Stomach (tissue), 9 donors: ENCODE results near the gene FAM180B. TPM values are rescaled to one million over a fixed set of nuclear protein-coding genes. Genes with fewer than 3 reads are reported as not detected.

Source experiments
- DNase-seq, 2 donors: peaks; one replicate each; pipeline versions ENCODE4 v3.0.0 to v3.0.0-alpha.2; 2013 to 2019
- H3K27ac ChIP-seq, 5 donors: fragments of 200-600 bp in 4 of 5; sonication (generic) in 4 of 5; one replicate each; pipeline ENCODE4 v1.5.1; 2013 to 2019; ENCODE audit warnings: mild to moderate bottlenecking in 1 of 5, moderate library complexity in 1 of 5
- H3K27me3 ChIP-seq, 3 donors: fragments of 200-600 bp; sonication (generic); one replicate each; pipeline ENCODE4 v1.5.1; 2017 to 2019; ENCODE audit warnings: mixed run types in 1 of 3
- H3K36me3 ChIP-seq, 4 donors: fragments of 200-600 bp; sonication (generic); 1 replicate in 3 of 4; 2 replicates in 1 of 4; pipeline ENCODE4 v1.5.1; 2016 to 2019
- H3K4me1 ChIP-seq, 4 donors: fragments of 200-600 bp; sonication (generic); one replicate each; pipeline ENCODE4 v1.5.1; 2016 to 2019
- H3K4me3 ChIP-seq, 4 donors: fragments of 200-600 bp; sonication (generic) in 3 of 4; one replicate each; pipeline ENCODE4 v1.5.1; 2016 to 2019; ENCODE audit warnings: mild to moderate bottlenecking in 1 of 4
- H3K9me3 ChIP-seq, 4 donors: fragments of 200-600 bp; sonication (generic); one replicate each; pipeline ENCODE4 v1.5.1; 2016 to 2019
- CTCF ChIP-seq, 7 experiments: fragments of 450-650 bp in 4 of 7; fragments of 200-600 bp in 3 of 7; sonication (generic) in 3 of 7; IDR thresholded peaks; one replicate each; pipeline ENCODE4 v1.5.1; 2016 to 2019; ENCODE audit warnings: antibody characterized with exemption in 7 of 7, control low read depth in 2 of 7, mild to moderate bottlenecking in 1 of 7
- EP300 ChIP-seq: sonication (generic); formaldehyde crosslinking; IDR thresholded peaks from one replicate; pipeline ENCODE4 v1.6.1; 2017; ENCODE audit warnings: antibody characterized with exemption
- POLR2A ChIP-seq, 4 donors: fragments of 450-650 bp; IDR thresholded peaks; one replicate each; pipeline ENCODE4 v1.6.1; 2016; ENCODE audit warnings: antibody characterized with exemption in 4 of 4, control low read depth in 2 of 4, mild to moderate bottlenecking in 1 of 4, moderate library complexity in 1 of 4
- POLR2AphosphoS5 ChIP-seq, 3 donors: sonication (generic); formaldehyde crosslinking; IDR thresholded peaks; one replicate each; pipeline ENCODE4 v1.6.1; 2016; ENCODE audit warnings: antibody characterized with exemption in 3 of 3
- WGBS, 5 donors: extraction: QIAGEN DNeasy Blood & Tissue Kit in 3 of 5; methylation state at CpG; one replicate each; pipeline versions ENCODE4 v1.1.5 to v1.1.7; 2013 to 2018; 5-methylcytosine and 5-hydroxymethylcytosine counted together
- intact Hi-C: fragments of 100-400 bp; cut with DNase I; formaldehyde crosslinking; loops from one replicate; pipeline ENCODE4 v1.15.1; 2023; ENCODE audit warnings: low total_unique reads
- polyA plus RNA-seq, 3 donors: library from polyadenylated mRNA; stranded (reverse); fragments of 200-250 nt; gene quantifications; one replicate each; pipeline ENCODE4 v1.2.3, GENCODE V29; 2013
- total RNA-seq, 5 donors: library from RNA; depleted of rRNA; stranded (reverse); fragments of >200 nt; gene quantifications; one replicate each; pipeline versions ENCODE4 v1.1.0 to v1.2.3, GENCODE V29; 2014 to 2016
- donor health status: healthy with polysubstance abuse.
- donor health status: Bipolar disorder and iron deficiency.
- donor health status: healthy.

FAM180B gene
- total and polyA plus RNA-seq, 8 donors, result 0.37 to 1.2 TPM; not detected in 6

GRCh38 chr11:47617417-47617809 is 30.9 kb downstream of the FAM180B start:
- peaks cover 32 to 58% (median 54%) of the 10 kb centered on the region in 4 donors for H3K36me3 ChIP-seq
- TF ChIP-seq EP300, result no peak
- TF ChIP-seq POLR2AphosphoS5 (IDR thresholded peaks at IDR 0.05), result no peak
- TF ChIP-seq POLR2A (IDR thresholded peaks at IDR 0.05), result no peak
- TF ChIP-seq CTCF (IDR thresholded peaks at IDR 0.05), result no peak
- intact Hi-C loops, result no loop called here

GRCh38 chr11:47620836-47621378 is 34.4 kb downstream of the FAM180B start:
- H3K36me3 ChIP-seq, result peaks cover 53 to 91% (median 89%) of the 10 kb centered on the region in 4 donors
- H3K4me1 ChIP-seq, result peaks cover 0 to 11% (median 5%) of the 10 kb centered on the region in 4 donors
- no peaks in the 10 kb centered on the region for H3K27me3 ChIP-seq
- WGBS, 5 donors, result 80 to 94% (median 90%) methylated on average over 2 of the region's 2 CpGs
- intact Hi-C loops, result no loop called here
- H3K9me3 ChIP-seq, result no peaks in the 10 kb centered on the region
- DNase-seq, result no peak
- H3K27ac ChIP-seq, result no peak overlapping the region
- TF ChIP-seq CTCF (IDR thresholded peaks at IDR 0.05) (no peak), EP300 (no peak), POLR2A (IDR thresholded peaks at IDR 0.05) (no peak), POLR2AphosphoS5 (IDR thresholded peaks at IDR 0.05) (no peak)
- H3K4me3 ChIP-seq, result no peak overlapping the region

More at GRCh38 chr11:47617417-47617809, 30.9 kb downstream of the FAM180B start:
- no peaks in the 10 kb centered on the region for H3K27me3 ChIP-seq
- H3K4me1 ChIP-seq, result peaks cover 0 to 11% (median 5%) of the 10 kb centered on the region in 4 donors
- DNase-seq, result no peak
- H3K27ac ChIP-seq, result no peak overlapping the region
- no peaks in the 10 kb centered on the region for H3K9me3 ChIP-seq
- no peak overlapping the region for H3K4me3 ChIP-seq
- 46 to 64% (median 54%) methylated on average over 3 of the region's 3 CpGs for WGBS, 5 donors

GRCh38 chr11:47626234-47626633 is 39.8 kb downstream of the FAM180B start:
- H3K27me3 ChIP-seq, result no peaks in the 10 kb centered on the region
- TF ChIP-seq POLR2AphosphoS5 (IDR thresholded peaks at IDR 0.05), result no peak
- no peak for TF ChIP-seq CTCF (IDR thresholded peaks at IDR 0.05)
- no peak for TF ChIP-seq POLR2A (IDR thresholded peaks at IDR 0.05)
- no peak for TF ChIP-seq EP300
- H3K9me3 ChIP-seq, result no peaks in the 10 kb centered on the region
- H3K4me3 ChIP-seq, result no peak overlapping the region
- no peaks in the 10 kb centered on the region for H3K4me1 ChIP-seq
- no peak for DNase-seq
- peaks cover 56 to 100% (median 99%) of the 10 kb centered on the region in 4 donors for H3K36me3 ChIP-seq
- H3K27ac ChIP-seq, result no peak overlapping the region
- intact Hi-C loops, result no loop called here
- WGBS, 5 donors, result 90 to 100% (median 97%) methylated on average over 8 of the region's 8 CpGs

- H3K27me3 ChIP-seq, result no peaks in the 10 kb centered on the region
- no peaks in the 10 kb centered on the region for H3K9me3 ChIP-seq
- H3K4me3 ChIP-seq, result no peak overlapping the region
- DNase-seq, result no peak
- 79 to 83% (median 81%) methylated on average over 4 of the region's 4 CpGs for WGBS, 5 donors
- no peaks in the 10 kb centered on the region for H3K4me1 ChIP-seq
- intact Hi-C loops, result no loop called here
- no peak for TF ChIP-seq POLR2AphosphoS5 (IDR thresholded peaks at IDR 0.05)
- no peak for TF ChIP-seq POLR2A (IDR thresholded peaks at IDR 0.05)
- no peak for TF ChIP-seq CTCF (IDR thresholded peaks at IDR 0.05)
- no peak for TF ChIP-seq EP300
- H3K27ac ChIP-seq, result no peak overlapping the region
- peaks cover 41 to 100% (median 99%) of the 10 kb centered on the region in 4 donors for H3K36me3 ChIP-seq
Measured at GRCh38 chr11:47628026-47628425, 41.5 kb downstream of the FAM180B start.
